HTR-8/SVneo (cell line): ENCODE data around the gene CLEC17A.
"Not testable (repeated sequence)": the region's sequence is repeated elsewhere in the genome, so short reads cannot be mapped to it uniquely, and the experiment has no call there.

Source experiments
- DNase-seq: peaks from one replicate; pipeline ENCODE4 v3.0.0; 2011; ENCODE audit warnings: low spot score, mixed read lengths; ENCODE audit not compliant: insufficient read length
- FAIRE-seq: peaks from 2 replicates; lab custom pipeline; 2011; peaks lifted over from hg19 to GRCh38; lab: Jason Lieb, UNC

The CLEC17A gene

GRCh38 chr19:14582894-14583340, at the start of gene CLEC17A:
Gene CLEC17A (plus strand): TSS chr19:14583084. CDS start chr19:14583161, 77 bp downstream.
- DNase-seq, result no peak
- FAIRE-seq, result no peak

- no peak for DNase-seq
- FAIRE-seq, result no peak
These were observed 49.4 kb upstream of the CLEC17A start for GRCh38 chr19:14533450-14533849.

DNA sequence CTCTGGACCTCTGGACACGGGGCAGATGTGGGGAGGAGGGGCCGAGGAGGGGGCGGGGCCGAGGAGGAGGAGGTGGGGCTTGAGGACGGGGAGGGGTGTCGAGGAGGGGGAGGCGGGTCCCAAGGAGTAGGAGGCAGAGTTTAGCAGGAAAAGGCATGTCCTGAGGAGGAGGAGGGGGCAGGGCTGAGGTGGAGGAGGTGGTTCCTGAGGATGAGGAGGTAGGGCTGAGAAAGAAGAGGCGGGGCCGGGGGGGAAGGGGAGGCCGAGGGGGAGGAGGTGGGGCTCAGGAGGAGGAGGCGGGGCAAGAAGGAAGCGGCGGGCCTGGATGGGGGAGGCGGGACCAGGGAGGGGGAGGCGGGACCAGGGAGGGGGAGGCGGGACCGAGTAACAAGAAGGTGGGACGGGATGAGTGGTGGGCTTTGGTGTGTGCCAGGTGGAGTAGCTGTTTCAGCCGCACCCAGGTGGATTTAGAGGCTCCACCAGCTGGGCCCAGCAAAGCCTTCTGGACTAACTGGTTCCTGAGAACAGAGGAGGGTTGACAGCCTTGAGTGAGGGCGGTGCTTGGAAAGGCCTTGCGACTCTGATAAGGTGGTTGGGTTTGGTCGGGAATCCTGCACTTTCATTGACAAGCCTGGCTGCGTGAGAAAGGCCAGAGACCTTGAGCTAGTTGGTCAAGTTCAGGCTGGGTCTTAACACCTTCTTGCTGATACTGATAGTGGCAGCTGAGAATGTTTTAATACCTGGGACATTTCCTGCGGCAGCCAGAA, 45.8 kb upstream of the CLEC17A start:
- FAIRE-seq (no peak), DNase-seq (no peak)

DNA sequence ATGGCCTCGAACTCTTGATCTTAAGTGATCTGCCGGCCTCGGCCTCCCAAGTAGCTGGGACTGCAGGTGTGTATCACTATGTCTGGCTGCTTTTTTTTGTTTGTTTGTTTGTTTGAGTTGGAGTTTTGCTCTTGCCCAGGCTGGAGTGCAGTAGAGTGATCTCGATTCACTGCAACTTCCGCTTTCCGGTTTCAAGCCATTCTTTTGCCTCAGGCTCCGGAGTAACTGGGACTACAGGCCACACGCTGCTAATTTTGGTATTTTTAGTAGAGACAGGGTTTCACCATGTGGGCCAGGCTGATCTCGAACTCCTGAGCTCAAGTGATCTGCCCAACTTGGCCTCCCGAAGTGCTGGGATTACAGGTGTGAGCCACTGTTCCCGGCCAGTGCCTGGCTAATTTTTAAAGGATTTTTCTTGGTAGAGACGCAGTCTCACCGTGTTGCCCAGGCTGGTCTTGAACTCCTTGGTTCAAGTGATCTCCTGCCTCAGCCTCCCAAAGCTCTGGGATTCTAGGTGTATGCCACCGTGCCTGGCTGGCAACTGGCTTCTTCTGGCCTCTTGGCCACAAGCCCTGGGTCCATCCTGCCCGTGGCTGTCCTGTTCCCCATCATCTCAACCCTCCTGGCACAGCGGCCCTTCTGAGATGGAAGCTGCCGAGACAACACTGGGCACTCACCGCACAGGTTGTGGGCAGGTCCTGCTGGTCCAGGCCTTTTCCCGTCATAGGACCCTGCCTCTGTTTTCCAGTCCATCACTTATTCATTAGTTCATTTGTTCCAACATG, 42.0 kb upstream of the CLEC17A start:
- FAIRE-seq, result no peak
- no peak for DNase-seq

- not testable (repeated sequence) for DNase-seq, FAIRE-seq
These were observed 40.9 kb upstream of the CLEC17A start for GRCh38 chr19:14541979-14542378.

- FAIRE-seq (no peak), DNase-seq (no peak)
These were observed 40.1 kb upstream of the CLEC17A start for GRCh38 chr19:14542711-14543328.

- DNase-seq (no peak), FAIRE-seq (peak; percentile 60)
These were observed 38.8 kb upstream of the CLEC17A start for GRCh38 chr19:14544047-14544446.

DNA sequence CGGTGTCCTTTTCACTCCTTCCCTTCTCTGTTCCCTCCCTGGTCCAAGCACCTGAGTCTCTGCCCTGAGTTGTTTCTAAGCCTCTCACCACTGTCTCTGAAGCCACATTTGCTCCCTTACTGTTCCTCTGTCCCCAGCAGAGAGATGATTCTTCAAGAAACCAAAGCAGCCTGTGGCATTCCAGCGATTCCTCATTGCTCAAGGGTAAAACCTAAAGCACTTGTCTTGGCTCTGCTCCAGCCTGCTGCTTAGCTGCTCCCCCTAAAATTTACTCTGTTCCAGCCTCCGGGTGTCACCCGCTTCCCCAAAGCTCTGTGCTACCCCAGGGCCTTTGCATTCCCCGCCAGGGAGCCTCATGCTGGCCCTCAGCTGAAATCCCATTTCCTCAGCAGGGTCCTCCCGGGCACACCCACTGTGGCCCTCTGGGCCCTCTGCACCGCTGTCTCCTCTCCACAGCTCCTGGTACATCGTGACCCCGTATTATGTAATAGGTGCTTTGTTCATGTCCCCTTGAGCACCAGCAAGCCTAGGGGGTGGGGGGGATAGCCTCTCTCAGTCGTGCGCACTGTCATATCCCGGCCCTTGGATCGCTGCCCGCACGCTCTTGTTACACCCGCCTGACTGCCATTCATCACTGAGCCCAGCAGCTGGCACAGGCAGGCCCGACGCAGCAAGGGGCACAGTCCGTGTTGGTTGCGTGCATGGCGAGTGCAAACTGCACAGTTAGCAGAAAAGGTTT, 37.7 kb upstream of the CLEC17A start:
- no peak for DNase-seq
- no peak for FAIRE-seq

DNA sequence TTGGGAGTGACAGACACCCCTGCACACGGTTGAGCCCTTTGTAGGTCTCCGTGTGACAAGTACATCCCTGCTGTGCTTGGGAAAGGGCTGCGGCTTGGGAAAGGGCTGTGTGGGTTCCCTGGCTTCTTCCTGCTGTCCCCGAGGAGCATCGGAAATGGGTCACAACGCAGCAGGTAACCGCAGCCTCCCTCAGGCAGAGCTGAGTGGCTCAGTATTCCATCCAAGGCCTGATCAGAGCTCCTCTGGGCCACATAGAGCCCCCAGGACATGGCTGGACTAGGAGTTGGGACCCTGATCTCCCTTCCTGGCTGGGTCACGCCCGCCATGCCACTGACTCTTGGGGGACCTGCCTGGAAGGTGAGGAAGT, 37.2 kb upstream of the CLEC17A start:
- DNase-seq (no peak), FAIRE-seq (no peak)

- no peak for DNase-seq
- FAIRE-seq, result no peak
These were observed 32.6 kb upstream of the CLEC17A start for GRCh38 chr19:14550201-14550754.

- FAIRE-seq, DNase-seq: not testable (repeated sequence)
These were observed 31.5 kb upstream of the CLEC17A start for GRCh38 chr19:14551134-14552005.

DNA sequence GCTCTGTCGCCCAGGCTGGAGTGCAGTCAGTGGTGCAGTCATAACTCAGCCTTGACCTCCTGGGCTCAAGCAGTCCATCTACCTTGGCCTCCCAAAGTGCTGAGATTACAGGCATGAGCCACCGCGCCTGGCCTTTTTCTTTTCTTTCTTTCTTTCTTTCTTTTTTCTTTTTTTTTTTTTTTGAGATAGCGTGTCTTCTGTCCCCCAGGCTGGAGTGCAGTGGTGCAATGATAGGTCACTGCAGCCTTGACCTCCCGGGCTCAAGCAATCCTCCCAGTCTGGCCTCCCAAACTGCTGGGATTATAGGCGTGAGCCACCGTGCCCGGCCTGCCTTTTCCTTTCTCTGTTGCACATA, 30.9 kb upstream of the CLEC17A start:
- DNase-seq, FAIRE-seq: not testable (repeated sequence)

DNA sequence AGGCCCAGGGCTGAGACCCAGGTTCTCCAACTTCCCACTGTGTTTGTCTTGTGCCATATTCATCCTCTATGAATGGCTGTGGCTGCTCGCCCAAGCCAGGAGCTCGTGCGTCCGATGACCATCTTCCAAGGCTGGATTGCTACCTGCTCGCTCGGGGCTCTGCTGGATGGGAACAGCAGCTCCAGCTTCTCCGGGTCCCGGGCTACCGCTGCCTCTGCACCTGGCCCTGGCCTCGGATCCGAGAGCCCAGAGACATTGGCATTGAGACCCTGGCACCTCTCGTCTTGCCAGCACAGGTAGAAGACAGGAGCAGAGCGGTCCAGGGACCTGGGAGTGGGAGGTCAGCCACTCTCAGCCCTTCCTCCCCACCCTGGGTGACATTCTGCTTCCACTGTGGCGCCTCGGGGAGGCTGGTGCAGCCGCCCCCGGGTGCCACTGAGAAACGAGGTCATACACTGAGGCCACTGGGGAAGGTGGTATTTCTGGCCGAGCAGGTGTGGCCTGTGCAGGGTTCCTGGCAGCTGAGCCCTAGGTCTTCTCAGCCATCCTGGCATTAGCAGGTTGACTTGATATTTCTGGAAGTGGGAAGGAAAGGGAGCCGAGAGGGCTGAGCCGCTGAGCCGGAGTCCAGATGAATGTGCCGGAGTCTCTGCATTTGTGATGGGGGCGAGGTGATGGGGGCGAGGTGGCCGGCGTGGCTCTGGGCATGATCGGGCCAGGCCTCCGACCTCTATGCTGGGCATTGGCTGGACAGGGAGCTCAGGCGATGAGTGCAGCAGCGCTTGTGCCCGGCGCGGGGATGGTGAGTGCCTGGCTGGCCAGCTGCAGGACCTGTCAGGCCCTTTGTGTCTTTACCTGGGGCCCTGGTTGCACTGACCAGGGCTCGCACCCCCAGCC, 29.6 kb upstream of the CLEC17A start:
- FAIRE-seq (no peak), DNase-seq (no peak)

DNA sequence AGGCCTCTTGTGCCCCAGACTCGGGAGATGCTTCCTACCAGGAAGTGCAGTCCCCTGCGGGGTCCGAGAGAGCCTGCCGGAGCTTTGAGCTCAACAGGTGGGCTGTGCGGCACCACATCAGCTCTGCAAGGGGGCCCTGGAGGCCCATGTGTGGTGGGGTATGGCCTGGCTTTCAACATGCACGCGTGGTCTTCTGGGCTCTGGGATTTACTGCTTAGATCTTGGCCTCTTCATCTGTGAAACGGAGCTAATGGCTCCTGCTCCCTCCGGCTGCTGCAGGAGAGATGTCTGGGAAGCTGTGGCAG, 29.0 kb upstream of the CLEC17A start:
- FAIRE-seq (no peak), DNase-seq (no peak)

DNA sequence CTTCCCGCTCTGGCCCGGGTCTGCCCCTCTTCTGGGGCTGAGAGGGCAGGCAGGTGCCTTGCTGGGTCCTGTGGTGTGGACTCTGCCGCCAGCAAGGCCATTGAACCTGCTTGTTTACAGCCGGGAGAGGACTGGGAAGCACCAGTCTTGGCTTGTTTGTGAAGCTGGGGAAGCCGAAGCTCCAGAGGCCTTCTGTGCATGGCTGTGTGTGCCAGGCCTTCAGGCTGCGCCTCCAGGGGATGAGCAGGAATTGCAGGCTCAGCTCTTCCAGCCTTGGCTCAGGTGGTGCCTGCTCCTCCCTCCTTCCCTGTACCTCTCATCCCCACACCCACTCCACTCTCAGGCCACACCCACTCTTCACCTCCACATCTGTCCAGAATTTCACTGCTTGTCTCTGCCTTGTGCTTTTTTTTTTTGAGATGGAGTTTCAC, 28.5 kb upstream of the CLEC17A start:
- no peak for DNase-seq

GRCh38 chr19:14555918-14556661, 26.8 kb upstream of the CLEC17A start:
- no peak for DNase-seq
- peak; percentile 64 for FAIRE-seq

More for the DNA sequence above, 28.5 kb upstream of the CLEC17A start:
- no peak for FAIRE-seq

- DNase-seq (peak; percentile 78), FAIRE-seq (peak; percentile 54)
These were observed 26.2 kb upstream of the CLEC17A start for GRCh38 chr19:14556662-14557188.
